Activated B cell treated with CpG ODN at 0.5 μM for 24 hours (primary cell): ENCODE results near the gene ALKBH4. TPM values are rescaled to one million over a fixed set of nuclear protein-coding genes. Genes with fewer than 3 reads are reported as not detected.
"Not testable (repeated sequence)": the region's sequence is repeated elsewhere in the genome, so short reads cannot be mapped to it uniquely, and the experiment has no call there.

ENCODE experiments used
- ATAC-seq: fragments of 200-7000 bp; cut with Tn5 transposase; one replicate; pipeline ENCODE4 v1.10.0; 2021; ENCODE audit warnings: low read depth, mild to moderate bottlenecking, moderate library complexity
- CTCF ChIA-PET: fragments of 350-600 bp; sonication (Branson Sonifier 250); formaldehyde crosslinking; loops from one replicate; lab custom pipeline; 2021; ENCODE audit warnings: antibody characterized with exemption; lab: Charles Lee
- POLR2A ChIA-PET: fragments of 350-600 bp; sonication (Branson Sonifier 250); formaldehyde crosslinking; loops from one replicate; lab custom pipeline; 2021; ENCODE audit warnings: antibody characterized with exemption; lab: Charles Lee
- DNase-seq: peaks from one replicate; pipeline ENCODE4 v3.0.0; 2022
- H3K27ac Mint-ChIP-seq: one replicate; pipeline ENCODE4 v1.8.0; 2020; ENCODE audit warnings: mixed read lengths
- H3K27me3 Mint-ChIP-seq: one replicate; pipeline ENCODE4 v1.8.0; 2021; ENCODE audit warnings: mixed read lengths
- H3K36me3 Mint-ChIP-seq: one replicate; pipeline ENCODE4 v1.8.0; 2021; ENCODE audit warnings: low read depth, mixed read lengths
- H3K4me1 Mint-ChIP-seq: one replicate; pipeline ENCODE4 v1.8.0; 2021; ENCODE audit warnings: mixed read lengths
- H3K4me3 Mint-ChIP-seq: one replicate; pipeline ENCODE4 v1.8.0; 2020; ENCODE audit warnings: mild to moderate bottlenecking, mixed read lengths
- H3K9me3 Mint-ChIP-seq: one replicate; pipeline ENCODE4 v1.8.0; 2020; ENCODE audit warnings: mixed read lengths
- intact Hi-C: fragments of 100-400 bp; cut with micrococcal nuclease; formaldehyde crosslinking; loops from one replicate; pipeline ENCODE4 v1.15.1; 2024
- total RNA-seq: library from RNA; stranded (reverse); gene quantifications from 2 replicates; pipeline ENCODE4 v1.2.3, GENCODE V29; 2022
- TF ChIP-seq, protein P1 (sequence below): fragments of 200-600 bp; IDR thresholded peaks from one replicate; pipeline ENCODE4 v1.8.0; 2022; ENCODE audit warnings: antibody characterized with exemption, mild to moderate bottlenecking

ALKBH4 gene, protein sequence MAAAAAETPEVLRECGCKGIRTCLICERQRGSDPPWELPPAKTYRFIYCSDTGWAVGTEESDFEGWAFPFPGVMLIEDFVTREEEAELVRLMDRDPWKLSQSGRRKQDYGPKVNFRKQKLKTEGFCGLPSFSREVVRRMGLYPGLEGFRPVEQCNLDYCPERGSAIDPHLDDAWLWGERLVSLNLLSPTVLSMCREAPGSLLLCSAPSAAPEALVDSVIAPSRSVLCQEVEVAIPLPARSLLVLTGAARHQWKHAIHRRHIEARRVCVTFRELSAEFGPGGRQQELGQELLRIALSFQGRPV
- 7.8 and 8.1 TPM in 2 replicates for total RNA-seq

DNA sequence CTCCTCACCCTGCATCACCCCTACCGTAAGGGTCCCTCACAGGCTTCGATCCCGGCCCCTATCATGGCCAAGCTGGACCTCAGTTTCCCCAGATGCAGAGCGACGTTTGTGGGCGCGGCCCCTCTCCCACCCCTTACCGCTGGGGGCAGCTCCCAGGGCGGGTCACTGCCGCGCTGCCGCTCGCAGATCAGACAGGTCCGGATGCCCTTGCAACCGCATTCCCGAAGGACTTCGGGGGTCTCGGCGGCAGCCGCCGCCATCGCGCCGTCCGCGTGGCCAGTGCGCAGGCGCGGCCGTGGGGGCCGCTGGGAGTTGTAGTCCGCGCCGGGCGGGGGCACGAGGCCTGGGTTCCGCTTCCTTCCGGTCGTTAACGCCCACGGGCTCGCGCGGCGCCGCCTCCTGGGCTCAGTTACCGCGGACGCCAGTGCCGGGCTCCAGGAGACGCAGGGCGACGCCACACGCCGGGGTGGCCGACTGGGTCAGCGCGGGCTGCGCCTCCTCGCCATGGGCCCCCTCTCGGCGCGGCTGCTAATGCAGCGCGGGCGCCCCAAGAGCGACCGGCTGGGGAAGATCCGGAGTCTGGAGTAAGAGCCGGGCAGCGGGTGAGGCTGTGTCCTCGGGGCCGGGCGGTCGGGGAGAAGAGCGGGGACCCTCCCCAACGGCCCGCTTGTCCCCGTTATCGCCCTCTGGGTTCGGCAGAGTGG is at the start of gene ALKBH4, which contains the start of gene LRWD1:
Gene ALKBH4 (minus strand): TSS at position 287 of the 704 bp plus-strand sequence. CDS start 27 bp downstream, at position 260.
Gene LRWD1 (plus strand): TSS at position 408 of the 704 bp plus-strand sequence. CDS start 97 bp downstream, at position 505.
- H3K27me3 Mint-ChIP-seq = no peaks in the 10 kb centered on the region
- TF ChIP-seq, protein P1, sequence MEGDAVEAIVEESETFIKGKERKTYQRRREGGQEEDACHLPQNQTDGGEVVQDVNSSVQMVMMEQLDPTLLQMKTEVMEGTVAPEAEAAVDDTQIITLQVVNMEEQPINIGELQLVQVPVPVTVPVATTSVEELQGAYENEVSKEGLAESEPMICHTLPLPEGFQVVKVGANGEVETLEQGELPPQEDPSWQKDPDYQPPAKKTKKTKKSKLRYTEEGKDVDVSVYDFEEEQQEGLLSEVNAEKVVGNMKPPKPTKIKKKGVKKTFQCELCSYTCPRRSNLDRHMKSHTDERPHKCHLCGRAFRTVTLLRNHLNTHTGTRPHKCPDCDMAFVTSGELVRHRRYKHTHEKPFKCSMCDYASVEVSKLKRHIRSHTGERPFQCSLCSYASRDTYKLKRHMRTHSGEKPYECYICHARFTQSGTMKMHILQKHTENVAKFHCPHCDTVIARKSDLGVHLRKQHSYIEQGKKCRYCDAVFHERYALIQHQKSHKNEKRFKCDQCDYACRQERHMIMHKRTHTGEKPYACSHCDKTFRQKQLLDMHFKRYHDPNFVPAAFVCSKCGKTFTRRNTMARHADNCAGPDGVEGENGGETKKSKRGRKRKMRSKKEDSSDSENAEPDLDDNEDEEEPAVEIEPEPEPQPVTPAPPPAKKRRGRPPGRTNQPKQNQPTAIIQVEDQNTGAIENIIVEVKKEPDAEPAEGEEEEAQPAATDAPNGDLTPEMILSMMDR = no peak
- CTCF ChIA-PET = interaction anchor here (2.1 to 4.9 kb wide), 2 partner anchors 52 to 59 kb away, joined by 12 to 19 read pairs; no protein-coding TSS in a partner anchor
- H3K9me3 Mint-ChIP-seq = no peaks in the 10 kb centered on the region
- POLR2A ChIA-PET = interaction anchor here (0.6 to 3.1 kb wide), 15 partner anchors 11 to 69 kb away, joined by 3 to 13 read pairs (median 4); partner anchors contain the start of genes ORAI2 and PRKRIP1
- H3K4me1 Mint-ChIP-seq = peaks cover 33% of the 10 kb centered on the region
- peak; percentile 96 for DNase-seq
- peak within 1 kb of the TSS; percentile 90 for H3K4me3 Mint-ChIP-seq
- peak within 1 kb of the TSS; percentile 72 for H3K27ac Mint-ChIP-seq
- peak; percentile 96 for ATAC-seq
- H3K36me3 Mint-ChIP-seq = peaks cover 11% of the 10 kb centered on the region
- intact Hi-C loops = loop anchor here (1.0 to 5.0 kb wide), 6 partner anchors 19 to 177 kb away; partner anchors contain the start of genes ORAI2, PRKRIP1 and SH2B2

GRCh38 chr7:102512642-102513221 is 48.1 kb upstream of the ALKBH4 start:
- H3K36me3 Mint-ChIP-seq, POLR2A ChIA-PET, ATAC-seq: not testable (repeated sequence)

DNA sequence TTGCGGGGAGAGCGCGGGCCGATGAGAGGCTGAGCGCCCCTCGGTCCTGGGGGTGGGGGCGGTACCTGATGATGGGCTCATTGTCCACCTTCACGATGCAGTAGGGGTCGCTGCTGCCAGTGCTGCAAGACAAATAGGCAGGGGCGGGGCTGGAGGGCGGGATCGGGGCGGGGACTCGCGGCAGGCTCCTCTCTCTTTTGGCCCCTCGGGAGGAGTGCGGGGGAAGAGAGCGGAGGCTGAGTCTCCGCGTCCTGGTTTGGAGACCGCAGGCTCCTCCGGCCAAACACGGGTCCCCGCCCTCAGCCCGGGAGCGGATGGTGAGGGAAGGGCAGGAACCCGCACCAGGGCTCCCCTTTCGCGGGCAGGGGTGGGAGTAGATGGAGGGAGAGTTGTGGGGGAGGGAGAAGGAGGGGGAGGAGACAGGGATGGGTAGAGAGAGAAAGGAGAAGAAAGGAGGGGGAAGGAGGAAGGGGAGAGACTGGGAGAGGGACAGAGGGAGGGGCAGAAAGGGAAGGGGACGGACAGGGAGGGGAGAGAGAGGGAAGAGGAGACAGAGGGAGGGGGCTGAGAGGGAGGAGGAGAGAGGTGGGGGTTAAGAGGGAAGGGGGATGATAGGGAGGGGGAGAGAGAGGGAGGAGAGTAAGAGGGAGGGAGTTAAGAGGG is 47.3 kb upstream of the ALKBH4 start:
- not testable (repeated sequence) for H3K4me3 Mint-ChIP-seq

More at GRCh38 chr7:102512642-102513221, 48.1 kb upstream of the ALKBH4 start:
- H3K27me3 Mint-ChIP-seq, H3K4me1 Mint-ChIP-seq, H3K4me3 Mint-ChIP-seq, H3K9me3 Mint-ChIP-seq, intact Hi-C loops, H3K27ac Mint-ChIP-seq, CTCF ChIA-PET: not testable (repeated sequence)
- DNase-seq = peak; percentile 31

DNA sequence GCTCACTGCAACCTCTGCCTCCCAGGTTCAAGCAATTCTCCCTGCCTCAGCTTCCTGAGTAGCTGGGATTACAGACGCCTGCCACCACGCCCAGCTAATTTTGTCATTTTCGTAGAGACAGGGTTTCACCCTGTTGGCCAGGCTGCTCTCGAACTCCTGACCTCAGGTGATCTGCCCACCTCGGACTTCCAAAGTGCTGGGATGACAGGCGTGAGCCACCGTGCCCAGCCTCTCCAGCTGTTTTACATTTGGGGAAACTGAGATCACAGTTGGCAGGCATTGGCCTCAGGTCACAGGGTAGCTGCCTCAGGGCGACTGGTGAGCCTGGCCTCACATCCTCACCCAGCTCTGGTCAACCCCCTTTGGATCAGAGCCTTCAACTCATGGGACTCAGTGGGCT is 45.9 kb upstream of the ALKBH4 start:
- H3K9me3 Mint-ChIP-seq, H3K27ac Mint-ChIP-seq, H3K36me3 Mint-ChIP-seq, CTCF ChIA-PET, H3K4me1 Mint-ChIP-seq, DNase-seq, intact Hi-C loops, H3K27me3 Mint-ChIP-seq, ATAC-seq, H3K4me3 Mint-ChIP-seq, POLR2A ChIA-PET: not testable (repeated sequence)

More for the DNA sequence above, 47.3 kb upstream of the ALKBH4 start:
- H3K27ac Mint-ChIP-seq, H3K36me3 Mint-ChIP-seq, POLR2A ChIA-PET, DNase-seq, intact Hi-C loops, H3K4me1 Mint-ChIP-seq, H3K9me3 Mint-ChIP-seq, H3K27me3 Mint-ChIP-seq, CTCF ChIA-PET: not testable (repeated sequence)
- ATAC-seq = peak; percentile 67

GRCh38 chr7:102507410-102508088 is 42.9 kb upstream of the ALKBH4 start:
- H3K27ac Mint-ChIP-seq, ATAC-seq, intact Hi-C loops, H3K4me1 Mint-ChIP-seq, H3K9me3 Mint-ChIP-seq, POLR2A ChIA-PET, H3K36me3 Mint-ChIP-seq, DNase-seq, H3K27me3 Mint-ChIP-seq, CTCF ChIA-PET, H3K4me3 Mint-ChIP-seq: not testable (repeated sequence)

GRCh38 chr7:102505298-102506185 is 40.9 kb upstream of the ALKBH4 start:
- ATAC-seq, H3K4me1 Mint-ChIP-seq, H3K36me3 Mint-ChIP-seq, H3K27ac Mint-ChIP-seq, CTCF ChIA-PET, intact Hi-C loops, H3K4me3 Mint-ChIP-seq, POLR2A ChIA-PET, H3K9me3 Mint-ChIP-seq, DNase-seq, H3K27me3 Mint-ChIP-seq: not testable (repeated sequence)

DNA sequence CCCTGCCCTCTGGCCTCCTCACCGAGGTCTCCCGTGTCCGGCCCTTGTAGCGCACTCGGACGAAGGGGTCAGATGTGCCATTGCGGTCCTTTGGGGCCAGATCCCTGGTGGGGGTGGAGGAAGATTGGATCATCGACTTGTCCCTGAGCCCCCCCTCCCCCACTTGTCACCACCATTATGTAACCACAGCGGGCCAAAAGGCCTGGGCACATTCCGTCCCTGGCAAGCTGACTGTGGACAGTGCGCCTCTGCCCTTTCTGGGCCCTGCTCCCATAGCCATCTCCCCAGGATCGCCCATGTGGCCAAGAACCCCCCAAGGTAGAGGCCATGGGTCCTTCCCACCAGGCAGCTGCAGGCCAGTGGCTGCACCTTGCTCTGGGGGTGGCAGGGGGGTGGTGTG is 38.5 kb upstream of the ALKBH4 start:
- H3K36me3 Mint-ChIP-seq, DNase-seq, POLR2A ChIA-PET, H3K4me3 Mint-ChIP-seq, H3K27ac Mint-ChIP-seq, H3K4me1 Mint-ChIP-seq, CTCF ChIA-PET, H3K9me3 Mint-ChIP-seq, intact Hi-C loops, ATAC-seq, H3K27me3 Mint-ChIP-seq: not testable (repeated sequence)

GRCh38 chr7:102498321-102498720 is 33.7 kb upstream of the ALKBH4 start:
- DNase-seq, H3K4me3 Mint-ChIP-seq, ATAC-seq, H3K9me3 Mint-ChIP-seq, H3K27ac Mint-ChIP-seq, POLR2A ChIA-PET, CTCF ChIA-PET, H3K36me3 Mint-ChIP-seq, H3K27me3 Mint-ChIP-seq, intact Hi-C loops, H3K4me1 Mint-ChIP-seq: not testable (repeated sequence)

DNA sequence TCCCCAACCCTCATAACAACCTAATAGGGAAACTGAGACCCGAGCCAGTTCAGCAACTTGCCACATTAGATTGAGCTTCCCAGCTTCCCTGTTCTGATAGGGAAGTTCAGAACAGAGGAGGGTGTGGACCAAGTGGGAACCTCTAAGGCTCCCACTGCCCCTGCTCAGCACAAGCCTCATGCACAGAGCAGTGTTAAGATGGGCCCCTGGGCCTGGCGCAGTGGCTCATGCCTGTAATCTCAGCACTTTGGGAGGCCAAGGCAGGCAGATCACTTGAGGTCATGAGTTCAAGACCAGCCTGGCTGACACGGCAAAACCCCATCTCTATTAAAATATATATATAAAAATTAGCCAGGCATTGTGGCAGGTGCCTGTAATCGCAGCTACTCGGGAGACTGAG is 32.6 kb upstream of the ALKBH4 start:
- ATAC-seq, H3K27me3 Mint-ChIP-seq, H3K36me3 Mint-ChIP-seq, H3K4me1 Mint-ChIP-seq, intact Hi-C loops, H3K9me3 Mint-ChIP-seq, H3K4me3 Mint-ChIP-seq, H3K27ac Mint-ChIP-seq, CTCF ChIA-PET, DNase-seq, POLR2A ChIA-PET: not testable (repeated sequence)
